HG02571 (cell line): ENCODE data around the gene UBAC1.

Source experiments
- ATAC-seq: cut with Tn5 transposase; IDR thresholded peaks from one replicate; pipeline ENCODE4 v1.9.1; 2021; ENCODE audit warnings: mild to moderate bottlenecking, moderate library complexity; ENCODE audit not compliant: unreplicated experiment

The UBAC1 gene

DNA sequence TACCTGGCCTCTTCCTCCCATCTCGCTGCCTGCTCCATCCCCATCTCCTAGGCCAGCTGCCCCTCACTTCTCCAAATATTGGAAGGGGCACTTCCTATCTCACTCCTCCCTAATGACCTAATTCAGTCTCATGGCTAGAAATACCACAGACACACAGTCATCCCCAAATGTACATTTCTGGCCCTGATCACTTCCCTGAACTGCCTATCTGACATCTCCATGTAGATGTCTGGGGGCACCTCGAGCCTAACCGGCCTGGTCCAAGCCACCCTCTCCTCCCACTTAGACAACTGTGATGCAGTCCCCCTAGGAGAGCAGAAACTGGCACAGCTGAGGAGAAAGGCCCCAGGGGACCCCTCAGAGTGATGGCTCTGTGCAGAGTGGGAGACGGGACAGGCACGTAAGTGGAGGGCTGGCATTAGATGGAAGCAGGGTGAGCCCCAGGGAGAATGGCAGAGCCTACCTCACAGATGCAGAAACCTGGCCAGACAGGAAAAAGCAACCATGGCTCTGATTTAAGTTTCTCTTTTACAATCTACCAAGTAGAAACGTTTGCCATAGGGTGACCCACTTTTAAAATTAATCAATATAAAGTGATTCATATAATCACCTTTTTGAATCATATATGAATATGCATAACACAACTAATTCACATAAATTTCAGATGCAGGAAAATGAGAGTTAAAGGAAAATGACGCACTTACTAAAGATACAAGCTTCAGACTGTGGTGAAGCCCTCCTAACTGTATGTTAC, 75.9 kb downstream of the UBAC1 start:
- ATAC-seq, result no peak

DNA sequence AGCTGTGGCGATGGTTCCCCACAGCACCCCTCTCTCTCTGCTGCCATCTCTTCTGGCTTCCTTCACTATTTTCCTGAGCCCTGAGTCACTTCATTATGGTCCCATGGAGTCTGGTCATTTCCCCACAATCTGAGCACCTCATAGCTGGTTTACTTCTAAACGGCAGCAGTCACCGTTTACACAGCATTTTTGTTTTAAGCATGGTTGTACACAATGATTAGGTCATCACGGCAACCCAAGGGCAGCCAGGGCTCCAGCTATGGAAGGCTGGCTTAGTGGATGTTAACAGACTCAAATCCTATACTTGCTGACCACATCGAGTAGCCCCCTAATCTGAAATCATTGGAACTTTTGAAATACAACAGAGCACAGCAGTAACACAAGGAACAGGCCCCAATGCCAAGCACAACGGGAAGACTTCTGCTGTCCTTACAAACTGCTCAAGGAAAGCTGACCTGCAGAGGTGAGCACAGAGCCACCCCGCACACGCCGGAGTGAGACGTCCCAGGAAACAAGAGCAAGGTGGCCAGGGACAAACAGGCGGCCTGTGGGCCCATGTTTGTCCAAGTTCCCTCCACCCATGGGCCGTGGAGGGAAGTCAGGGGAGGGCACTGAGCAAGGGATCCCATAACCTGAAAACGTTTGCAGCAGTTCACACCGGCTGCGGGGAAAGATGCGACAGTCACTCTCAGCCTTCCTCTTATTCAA, 76.7 kb downstream of the UBAC1 start:
- no peak for ATAC-seq

GRCh38 chr9:135883410-135884089, 77.6 kb downstream of the UBAC1 start:
- ATAC-seq, result no peak
